Right lobe of liver (tissue), 6 donors: ENCODE measurements around the gene SBSN. TPM values are rescaled to one million over a fixed set of nuclear protein-coding genes. Genes with fewer than 3 reads are reported as not detected.

Experiments used
- ATAC-seq, 4 donors: fragments of 200-7000 bp; cut with Tn5 transposase; one replicate each; pipeline ENCODE4 v1.9.1; 2020; ENCODE audit warnings: mild to moderate bottlenecking in 4 of 4, moderate library complexity in 4 of 4
- DNase-seq, 3 donors: peaks; one replicate each; pipeline ENCODE4 v3.0.0-alpha.2; 2020
- H3K27ac ChIP-seq, 3 donors: fragments of 200-600 bp; one replicate each; pipeline ENCODE4 v1.8.0; 2022
- H3K27me3 ChIP-seq, 2 donors: fragments of 200-600 bp; one replicate each; pipeline ENCODE4 v1.8.0; 2022
- H3K36me3 ChIP-seq, 4 donors: fragments of 200-600 bp; sonication (generic) in 1 of 4; one replicate each; pipeline versions ENCODE4 v1.5.1 to v1.8.0; 2017 to 2022; ENCODE audit warnings: control low read depth in 1 of 4
- H3K4me1 ChIP-seq, 4 donors: fragments of 200-600 bp; sonication (generic) in 1 of 4; one replicate each; pipeline versions ENCODE4 v1.5.1 to v1.8.0; 2017 to 2022; ENCODE audit warnings: control low read depth in 1 of 4
- H3K4me3 ChIP-seq, 3 donors: fragments of 200-600 bp; one replicate each; pipeline ENCODE4 v1.8.0; 2022
- H3K9me3 ChIP-seq, 4 donors: fragments of 200-600 bp; sonication (generic) in 1 of 4; one replicate each; pipeline versions ENCODE4 v1.5.1 to v1.8.0; 2017 to 2022; ENCODE audit warnings: control low read depth in 1 of 4
- CTCF ChIP-seq, 4 donors: fragments of 200-600 bp in 3 of 4; fragments of 450-650 bp in 1 of 4; IDR thresholded peaks; one replicate each; pipeline versions ENCODE4 v1.5.1 to v1.8.0; 2016 to 2022; ENCODE audit warnings: antibody characterized with exemption in 4 of 4, mild to moderate bottlenecking in 2 of 4
- POLR2A ChIP-seq: fragments of 450-650 bp; IDR thresholded peaks from one replicate; pipeline ENCODE4 v1.6.1; 2017; ENCODE audit warnings: antibody characterized with exemption, mild to moderate bottlenecking
- WGBS: methylation state at CpG from one replicate; pipeline ENCODE4 v1.1.6; 2018; ENCODE audit warnings: low coverage, low lambda C conversion rate; ENCODE audit not compliant: insufficient coverage; ENCODE audit errors: missing lambda C conversion rate; 5-methylcytosine and 5-hydroxymethylcytosine counted together
- intact Hi-C, 2 donors: fragments of 100-400 bp; cut with DNase I; formaldehyde crosslinking; loops; one replicate each; pipeline versions ENCODE4 v1.11.2 to v1.14.1; 2022
- total RNA-seq, 6 experiments: library from RNA; depleted of rRNA in 2 of 6; stranded (reverse); fragments of >200 nt in 2 of 6; fragmentation: NEBNext Ultra II Directional in 3 of 6; extraction: Animal tissue kit (Norgen Biotek cat#: 25700) in 3 of 6; gene quantifications; one replicate each; pipeline versions ENCODE4 v1.1.0 to v1.2.4, GENCODE V29; 2016 to 2023
- donor health status: DM: no; HTN: yes; CAD: no.
- donor health status: DM: no; HTN: no; CAD: no.
- donor health status: DM: no; HTN: no; CAD: no.
- donor health status: DM: no; HTN: yes; CAD: no.
- donor health status: DM: no; HTN: yes; CAD: no.

The SBSN gene
- total RNA-seq, 6 experiments from 2014 or later = 0.24 TPM; not detected in 5

GRCh38 chr19:35551091-35551810 is 23.1 kb upstream of the SBSN start:
- no peak for TF ChIP-seq CTCF (IDR thresholded peaks at IDR 0.05)
- no peak for TF ChIP-seq POLR2A
- 74% methylated on average over 18 of the region's 21 CpGs for WGBS
- Histone ChIP-seq H3K36me3 (no peaks in the 10 kb centered on the region), H3K9me3 (no peaks in the 10 kb centered on the region), H3K4me3 (no peak overlapping the region), H3K27me3 (no peaks in the 10 kb centered on the region), H3K4me1 (peaks cover 0 to 6% (median 2%) of the 10 kb centered on the region in 4 donors), H3K27ac (no peak overlapping the region)
- ATAC-seq (no peak), DNase-seq (no peak)
- intact Hi-C loops = no loop called here

GRCh38 chr19:35549879-35550523 is 21.9 kb upstream of the SBSN start:
- Histone ChIP-seq H3K27ac (no peak overlapping the region), H3K4me1 (peaks cover 0 to 9% (median 4%) of the 10 kb centered on the region in 4 donors), H3K9me3 (no peaks in the 10 kb centered on the region), H3K36me3 (no peaks in the 10 kb centered on the region), H3K4me3 (no peak overlapping the region), H3K27me3 (no peaks in the 10 kb centered on the region)
- intact Hi-C loops = no loop called here
- ATAC-seq = no peak
- 80% methylated on average over 1 of the region's 15 CpGs for WGBS
- no peak for DNase-seq
- TF ChIP-seq POLR2A (no peak), CTCF (IDR thresholded peaks at IDR 0.05) (no peak)

- Histone ChIP-seq H3K4me3 (no peak overlapping the region), H3K27me3 (no peaks in the 10 kb centered on the region), H3K27ac (no peak overlapping the region), H3K36me3 (no peaks in the 10 kb centered on the region), H3K9me3 (no peaks in the 10 kb centered on the region), H3K4me1 (peaks cover 0 to 9% (median 4%) of the 10 kb centered on the region in 4 donors)
- ATAC-seq (peak; percentile 33 to 52 (median 47)), DNase-seq (peak in 1 of 3 donors; percentile 63)
- TF ChIP-seq CTCF (IDR thresholded peaks at IDR 0.05) (peak; percentile 68 to 83 (median 76)), POLR2A (no peak)
- intact Hi-C loops = no loop called here
- WGBS = 22% methylated on average over 5 of the region's 6 CpGs
These were observed 21.2 kb upstream of the SBSN start for GRCh38 chr19:35549174-35549788.

- Histone ChIP-seq H3K36me3 (no peaks in the 10 kb centered on the region), H3K9me3 (no peaks in the 10 kb centered on the region), H3K4me1 (peaks cover 0 to 9% (median 4%) of the 10 kb centered on the region in 4 donors), H3K4me3 (peak overlapping the region in 1 of 3 donors; percentile 77), H3K27ac (no peak overlapping the region), H3K27me3 (no peaks in the 10 kb centered on the region)
- WGBS = 84% methylated on average over 3 of the region's 8 CpGs
- TF ChIP-seq POLR2A (no peak), CTCF (IDR thresholded peaks at IDR 0.05) (no peak)
- DNase-seq = no peak
- no peak for ATAC-seq
- intact Hi-C loops = no loop called here
These were observed 18.4 kb upstream of the SBSN start for GRCh38 chr19:35546532-35546931.
